ENCODE data around the gene COX17.
A peak's percentile ranks its signal among the peaks of the same experiment; 100 is the strongest.
"Not testable (repeated sequence)": the region's sequence is repeated elsewhere in the genome, so short reads cannot be mapped to it uniquely, and the experiment has no call there.

The COX17 gene

GRCh38 chr3:119676771-119677640 is at the start of gene COX17:
Gene COX17, minus strand, starts transcription at chr3:119677406. Its CDS starts 96 bp downstream, at chr3:119677310.
- DNase-seq (ENCODE audit: low spot score): peak; percentile 99

- no peak for DNase-seq (ENCODE audit: low spot score)
Measured at GRCh38 chr3:119726909-119727308, 49.7 kb upstream of the COX17 start.

GRCh38 chr3:119723022-119723421 is 45.8 kb upstream of the COX17 start:
- DNase-seq (ENCODE audit: low spot score): no peak

GRCh38 chr3:119717520-119717919 is 40.3 kb upstream of the COX17 start:
- no peak for DNase-seq (ENCODE audit: low spot score)

GRCh38 chr3:119716998-119717397 is 39.8 kb upstream of the COX17 start:
- DNase-seq (ENCODE audit: low spot score): no peak

GRCh38 chr3:119715105-119715504 is 37.9 kb upstream of the COX17 start:
- DNase-seq (ENCODE audit: low spot score): no peak

GRCh38 chr3:119703820-119704531 is 26.8 kb upstream of the COX17 start:
- no peak for DNase-seq (ENCODE audit: low spot score)

- DNase-seq (ENCODE audit: low spot score): no peak
Measured at GRCh38 chr3:119702530-119703527, 25.6 kb upstream of the COX17 start, which contains the start of gene CFAP91. Gene CFAP91, plus strand, starts transcription at chr3:119703022. Its CDS starts 77 bp downstream, at chr3:119703099.

- no peak for DNase-seq (ENCODE audit: low spot score)
Measured at GRCh38 chr3:119700920-119701734, 23.9 kb upstream of the COX17 start.

- DNase-seq (ENCODE audit: low spot score): no peak
Measured at GRCh38 chr3:119700269-119700919, 23.2 kb upstream of the COX17 start.

GRCh38 chr3:119697394-119697793 is 20.2 kb upstream of the COX17 start:
- DNase-seq (ENCODE audit: low spot score): no peak

GRCh38 chr3:119695480-119695879 is 18.3 kb upstream of the COX17 start:
- no peak for DNase-seq (ENCODE audit: low spot score)

- no peak for DNase-seq (ENCODE audit: low spot score)
Measured at GRCh38 chr3:119690043-119690656, 12.9 kb upstream of the COX17 start.

GRCh38 chr3:119683421-119683820 is 6.2 kb upstream of the COX17 start:
- DNase-seq (ENCODE audit: low spot score): no peak

- peak; percentile 56 for DNase-seq (ENCODE audit: low spot score)
Measured at GRCh38 chr3:119681279-119681678, 4.1 kb upstream of the COX17 start.

GRCh38 chr3:119679874-119680273 is 2.7 kb upstream of the COX17 start:
- DNase-seq (ENCODE audit: low spot score): no peak

GRCh38 chr3:119678209-119678608 is 1.0 kb upstream of the COX17 start:
- not testable (repeated sequence) for DNase-seq (ENCODE audit: low spot score)

- no peak for DNase-seq (ENCODE audit: low spot score)
Measured at GRCh38 chr3:119677641-119677934, 382 bp upstream of the COX17 start.

GRCh38 chr3:119676020-119676419 is 1.2 kb downstream of the COX17 start:
- DNase-seq (ENCODE audit: low spot score): no peak

- no peak for DNase-seq (ENCODE audit: low spot score)
Measured at GRCh38 chr3:119675188-119675874, 1.9 kb downstream of the COX17 start.

Data from COLO829 (cell line).